Trophoblast cell (in vitro differentiated cells and primary cell): ENCODE results near the gene EEF1AKMT2.
"Not testable (repeated sequence)": the region's sequence is repeated elsewhere in the genome, so short reads cannot be mapped to it uniquely, and the experiment has no call there.

Experiments used
- DNase-seq, 2 donors: peaks; one replicate each; pipeline ENCODE4 v3.0.0-alpha.2; 2016
- H2AFZ ChIP-seq: 2 replicates; pipeline ENCODE4 v1.6.1; 2013; ENCODE audit warnings: low read length, moderate library complexity, mild to moderate bottlenecking; ENCODE audit not compliant: insufficient read depth, poor library complexity
- H2AK5ac ChIP-seq: 2 replicates; pipeline ENCODE4 v1.6.1; 2013; ENCODE audit warnings: mild to moderate bottlenecking, low read length
- H2BK120ac ChIP-seq: 2 replicates; pipeline ENCODE4 v1.6.1; 2013; ENCODE audit warnings: low read length, mild to moderate bottlenecking, moderate library complexity; ENCODE audit not compliant: insufficient read depth, poor library complexity
- H2BK12ac ChIP-seq: 2 replicates; pipeline ENCODE4 v1.6.1; 2013; ENCODE audit warnings: mild to moderate bottlenecking, low read length, moderate library complexity
- H2BK5ac ChIP-seq: 2 replicates; pipeline ENCODE4 v1.6.1; 2013; ENCODE audit warnings: low read length, low read depth, moderate library complexity, mild to moderate bottlenecking; ENCODE audit not compliant: poor library complexity
- H3K14ac ChIP-seq: 2 replicates; pipeline ENCODE4 v1.6.1; 2013; ENCODE audit warnings: mild to moderate bottlenecking, low read length
- H3K18ac ChIP-seq: 2 replicates; pipeline ENCODE4 v1.6.1; 2013; ENCODE audit warnings: mild to moderate bottlenecking, low read length
- H3K23ac ChIP-seq: 2 replicates; pipeline ENCODE4 v1.6.1; 2013; ENCODE audit warnings: low read length
- H3K27ac ChIP-seq: 2 replicates; pipeline ENCODE4 v1.5.1; 2013; ENCODE audit warnings: low read depth, mild to moderate bottlenecking, inconsistent platforms, low read length, moderate library complexity
- H3K27me3 ChIP-seq: 2 replicates; pipeline ENCODE4 v1.6.1; 2013; ENCODE audit warnings: inconsistent platforms, mild to moderate bottlenecking, low read length, moderate library complexity; ENCODE audit not compliant: insufficient read depth
- H3K36me3 ChIP-seq, 2 experiments: 1 replicate in 1 of 2; 2 replicates in 1 of 2; pipeline ENCODE4 v1.6.1; 2013; ENCODE audit warnings: low read length in 2 of 2, mild to moderate bottlenecking in 2 of 2, moderate library complexity in 1 of 2; ENCODE audit not compliant: insufficient read depth in 2 of 2, control insufficient read depth in 1 of 2
- H3K4ac ChIP-seq: 2 replicates; pipeline ENCODE4 v1.6.1; 2013; ENCODE audit warnings: low read depth, mild to moderate bottlenecking, low read length, moderate library complexity
- H3K4me1 ChIP-seq, 2 experiments: 1 replicate in 1 of 2; 2 replicates in 1 of 2; pipeline ENCODE4 v1.6.1; 2013; ENCODE audit warnings: low read length in 2 of 2, mild to moderate bottlenecking in 2 of 2, moderate library complexity in 1 of 2; ENCODE audit not compliant: insufficient read depth in 2 of 2, control insufficient read depth in 1 of 2
- H3K4me2 ChIP-seq: 2 replicates; pipeline ENCODE4 v1.6.1; 2013; ENCODE audit warnings: inconsistent platforms, mild to moderate bottlenecking, low read length, moderate library complexity
- H3K4me3 ChIP-seq: 2 replicates; pipeline ENCODE4 v1.5.1; 2013; ENCODE audit warnings: mild to moderate bottlenecking, low read depth, low read length, inconsistent platforms
- H3K79me1 ChIP-seq: one replicate; pipeline ENCODE4 v1.6.1; 2013; ENCODE audit warnings: low read length
- H3K79me2 ChIP-seq: 2 replicates; pipeline ENCODE4 v1.6.1; 2013; ENCODE audit warnings: low read length, mild to moderate bottlenecking; ENCODE audit not compliant: control insufficient read depth, insufficient read depth, poor library complexity
- H3K9ac ChIP-seq: 2 replicates; pipeline ENCODE4 v1.6.1; 2013; ENCODE audit warnings: mild to moderate bottlenecking, low read length
- H3K9me3 ChIP-seq: 2 replicates; pipeline ENCODE4 v1.6.1; 2013; ENCODE audit warnings: low read depth, mild to moderate bottlenecking, control low read depth, inconsistent platforms, low read length; ENCODE audit not compliant: insufficient read depth
- H4K12ac ChIP-seq: 2 replicates; pipeline ENCODE4 v1.6.1; 2013; ENCODE audit warnings: low read depth, mild to moderate bottlenecking, low read length, moderate library complexity
- H4K8ac ChIP-seq: 2 replicates; pipeline ENCODE4 v1.6.1; 2013; ENCODE audit warnings: low read depth, mild to moderate bottlenecking, low read length, moderate library complexity
- H4K91ac ChIP-seq: one replicate; pipeline ENCODE4 v1.6.1; 2013; ENCODE audit warnings: low read depth, mild to moderate bottlenecking, low read length, moderate library complexity
- WGBS: extraction: QIAGEN DNeasy Blood & Tissue Kit; methylation state at CpG from one replicate; pipeline ENCODE4 v1.1.7; 2013; ENCODE audit warnings: missing lambda C conversion rate; ENCODE audit not compliant: insufficient read length, insufficient coverage; ENCODE audit errors: extremely low coverage; 5-methylcytosine and 5-hydroxymethylcytosine counted together

The EEF1AKMT2 gene

DNA sequence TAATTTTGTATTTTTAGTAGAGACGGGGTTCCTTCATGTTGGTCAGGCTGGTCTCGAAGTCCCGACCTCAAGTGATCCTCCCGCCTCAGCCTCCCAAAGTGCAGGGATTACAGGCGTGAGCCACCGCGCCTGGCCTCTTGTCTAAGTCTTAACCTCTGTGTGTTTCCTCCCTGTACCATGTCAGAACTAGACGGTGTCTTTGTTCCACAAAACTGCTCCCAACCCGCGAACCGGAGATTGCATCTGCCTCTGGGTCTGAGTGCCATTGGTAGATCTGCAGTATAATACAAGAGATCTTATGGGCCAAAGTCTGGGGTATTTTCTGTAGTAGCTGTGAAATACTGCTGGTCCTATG lies 1.3 kb upstream of the EEF1AKMT2 start:
- no peak overlapping the region for H3K4ac ChIP-seq
- H3K14ac ChIP-seq, result no peak overlapping the region
- H3K9me3 ChIP-seq, result no peaks in the 10 kb centered on the region
- no peak overlapping the region for H3K9ac ChIP-seq
- no peak overlapping the region for H2AFZ ChIP-seq
- H3K27me3 ChIP-seq, result no peaks in the 10 kb centered on the region
- no peak overlapping the region for H3K18ac ChIP-seq
- no peak overlapping the region for H4K12ac ChIP-seq
- no peak overlapping the region for H3K23ac ChIP-seq
- no peak overlapping the region for H2BK5ac ChIP-seq
- no peak overlapping the region for H3K4me3 ChIP-seq
- H4K8ac ChIP-seq, result no peak overlapping the region
- H3K79me1 ChIP-seq, result peaks cover 9% of the 10 kb centered on the region
- peaks cover 6% of the 10 kb centered on the region for H3K79me2 ChIP-seq
- no peak overlapping the region for H2AK5ac ChIP-seq
- peaks cover 0 to 5% of the 10 kb centered on the region in 2 experiments for H3K36me3 ChIP-seq
- no peak overlapping the region for H2BK120ac ChIP-seq
- no CpG with 5 or more reads among the region's 11 CpGs for WGBS
- no peak for DNase-seq
- H3K27ac ChIP-seq, result no peak overlapping the region
- H4K91ac ChIP-seq, result no peak overlapping the region
- no peak overlapping the region for H3K4me2 ChIP-seq
- no peaks in the 10 kb centered on the region for H3K4me1 ChIP-seq
- H2BK12ac ChIP-seq, result no peak overlapping the region

DNA sequence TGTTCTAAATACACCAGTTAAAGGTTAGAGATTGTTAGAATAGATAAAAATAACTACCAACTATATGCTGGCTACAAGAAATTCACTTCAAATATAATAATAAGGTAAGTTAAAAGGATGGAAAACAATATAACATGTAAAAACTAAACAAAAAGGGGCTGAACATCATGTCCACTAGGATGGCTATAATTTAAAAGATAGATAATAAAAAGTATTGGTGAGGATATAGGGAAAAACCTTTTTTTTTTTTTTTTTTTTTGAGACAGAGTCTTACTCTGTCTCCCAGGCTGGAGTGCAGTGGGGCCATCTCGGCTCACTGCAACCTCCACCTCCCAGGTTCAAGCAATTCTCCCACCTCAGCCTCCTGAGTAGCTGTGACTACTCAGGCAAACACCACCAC lies 8.8 kb downstream of the EEF1AKMT2 start:
- H4K12ac ChIP-seq, H3K18ac ChIP-seq, H2AK5ac ChIP-seq, H2BK120ac ChIP-seq, H3K4me1 ChIP-seq, H2BK12ac ChIP-seq, H2BK5ac ChIP-seq, H3K79me2 ChIP-seq, H3K14ac ChIP-seq, H3K9ac ChIP-seq, H3K9me3 ChIP-seq, H3K27me3 ChIP-seq, H4K8ac ChIP-seq, H3K23ac ChIP-seq, H3K4me3 ChIP-seq, H3K4me2 ChIP-seq, H3K27ac ChIP-seq, H2AFZ ChIP-seq, H4K91ac ChIP-seq, DNase-seq, H3K79me1 ChIP-seq, H3K4ac ChIP-seq: not testable (repeated sequence)
- no CpG with 5 or more reads among the region's 1 CpG for WGBS
- H3K36me3 ChIP-seq, result peaks cover 11 to 25% of the 10 kb centered on the region in 2 experiments

DNA sequence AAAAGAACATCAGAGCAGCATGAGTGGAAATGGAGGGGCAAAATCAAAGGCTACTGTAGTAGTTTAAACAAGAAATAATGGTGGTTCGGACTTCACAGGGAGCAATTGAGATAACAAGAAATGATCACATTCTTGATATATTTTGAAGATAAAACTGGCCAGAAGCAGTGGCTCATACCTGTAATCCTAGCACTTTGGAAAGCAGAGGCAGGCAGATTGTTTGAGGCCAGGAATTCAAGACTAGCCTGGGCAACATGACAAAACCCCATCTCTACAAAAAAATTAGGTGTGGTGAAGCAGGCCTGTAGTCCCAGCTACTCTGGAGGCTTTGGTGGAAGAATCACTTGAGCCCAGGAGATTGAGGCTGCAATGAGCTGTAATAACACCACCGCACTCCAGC lies 22.9 kb downstream of the EEF1AKMT2 start:
- Histone ChIP-seq H3K4ac (no peak overlapping the region), H4K8ac (no peak overlapping the region), H3K9me3 (no peaks in the 10 kb centered on the region), H3K27ac (no peak overlapping the region), H2AK5ac (no peak overlapping the region), H4K91ac (no peak overlapping the region), H3K18ac (no peak overlapping the region), H2BK12ac (no peak overlapping the region), H3K79me2 (no peaks in the 10 kb centered on the region), H2BK5ac (no peak overlapping the region), H3K9ac (no peak overlapping the region), H2AFZ (no peak overlapping the region), H3K36me3 (peaks cover 6 to 7% of the 10 kb centered on the region in 2 experiments), H2BK120ac (no peak overlapping the region), H3K4me1 (no peaks in the 10 kb centered on the region), H3K23ac (no peak overlapping the region), H3K14ac (no peak overlapping the region), H3K79me1 (no peaks in the 10 kb centered on the region), H4K12ac (no peak overlapping the region), H3K4me3 (no peak overlapping the region), H3K4me2 (no peak overlapping the region), H3K27me3 (no peaks in the 10 kb centered on the region)
- whole genome bisulfite sequencing, result no CpG with 5 or more reads among the region's 2 CpGs
- peak; percentile 56 to 84 for DNase-seq

DNA sequence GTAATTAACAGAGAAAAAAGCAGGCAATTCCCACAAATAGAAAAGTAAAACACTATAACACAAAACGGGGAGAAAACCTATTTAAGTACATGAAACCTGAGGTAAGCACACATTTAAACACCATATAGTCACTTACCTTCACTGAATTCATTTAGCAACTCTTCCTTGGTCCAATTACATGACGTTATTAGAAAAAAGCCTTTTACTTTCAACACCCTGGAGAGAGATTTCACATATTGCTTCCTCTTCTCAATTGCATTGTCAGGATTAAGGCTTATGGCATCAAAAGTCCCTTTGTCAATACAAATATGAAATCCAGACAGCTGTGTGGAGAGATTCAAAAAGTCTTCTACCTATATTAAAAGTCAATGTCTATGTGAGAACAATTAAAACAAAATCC lies 26.4 kb downstream of the EEF1AKMT2 start:
- DNase-seq, result no peak
- no peak overlapping the region for H2BK5ac ChIP-seq
- WGBS, result no CpG with 5 or more reads among the region's 2 CpGs
- H3K4me3 ChIP-seq, result no peak overlapping the region
- H2AFZ ChIP-seq, result no peak overlapping the region
- H3K18ac ChIP-seq, result no peak overlapping the region
- H3K4me2 ChIP-seq, result no peak overlapping the region
- no peak overlapping the region for H4K91ac ChIP-seq
- no peak overlapping the region for H2BK12ac ChIP-seq
- no peak overlapping the region for H3K14ac ChIP-seq
- H3K79me2 ChIP-seq, result no peaks in the 10 kb centered on the region
- no peak overlapping the region for H3K4ac ChIP-seq
- no peak overlapping the region for H2AK5ac ChIP-seq
- no peaks in the 10 kb centered on the region for H3K79me1 ChIP-seq
- H3K27ac ChIP-seq, result no peak overlapping the region
- H2BK120ac ChIP-seq, result no peak overlapping the region
- H3K9ac ChIP-seq, result no peak overlapping the region
- H3K23ac ChIP-seq, result no peak overlapping the region
- H3K27me3 ChIP-seq, result no peaks in the 10 kb centered on the region
- H3K9me3 ChIP-seq, result no peaks in the 10 kb centered on the region
- H4K8ac ChIP-seq, result no peak overlapping the region
- peaks cover 8 to 13% of the 10 kb centered on the region in 2 experiments for H3K36me3 ChIP-seq
- no peaks in the 10 kb centered on the region for H3K4me1 ChIP-seq
- no peak overlapping the region for H4K12ac ChIP-seq
